Measurements from ENCODE around the gene PTTG1IP.

PTTG1IP gene

GRCh38 chr21:44908908-44909307, 35.4 kb upstream of the PTTG1IP start:
- no peak for DNase-seq

- no peak for DNase-seq
Measured at GRCh38 chr21:44907966-44908895, 34.7 kb upstream of the PTTG1IP start.

GRCh38 chr21:44907225-44907965, 33.9 kb upstream of the PTTG1IP start:
- DNase-seq, result no peak

GRCh38 chr21:44905728-44906090, 32.2 kb upstream of the PTTG1IP start:
- DNase-seq, result no peak

- DNase-seq, result no peak
Measured at GRCh38 chr21:44905016-44905727, 31.7 kb upstream of the PTTG1IP start.

- no peak for DNase-seq
Measured at GRCh38 chr21:44904141-44904923, 30.8 kb upstream of the PTTG1IP start.

DNA sequence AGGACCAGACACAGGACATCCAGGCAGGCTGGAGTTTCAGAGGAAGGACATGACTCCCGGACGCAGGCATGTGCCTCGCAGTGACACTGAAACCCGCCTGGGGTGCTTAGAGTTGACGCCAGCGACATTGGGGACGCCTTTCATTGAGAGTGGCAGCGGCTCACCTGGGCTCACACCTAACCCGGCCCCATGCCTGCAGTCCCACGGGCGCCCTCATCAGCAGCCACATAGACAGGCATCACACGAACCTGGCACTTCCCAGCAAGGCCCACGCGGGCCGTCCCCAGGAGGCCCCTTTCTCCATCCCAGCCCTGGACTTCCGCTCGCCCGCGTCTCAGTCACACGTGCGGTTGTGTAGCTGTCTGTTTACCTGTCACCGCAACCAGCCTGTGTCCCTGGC, 30.2 kb upstream of the PTTG1IP start:
- no peak for DNase-seq

DNA sequence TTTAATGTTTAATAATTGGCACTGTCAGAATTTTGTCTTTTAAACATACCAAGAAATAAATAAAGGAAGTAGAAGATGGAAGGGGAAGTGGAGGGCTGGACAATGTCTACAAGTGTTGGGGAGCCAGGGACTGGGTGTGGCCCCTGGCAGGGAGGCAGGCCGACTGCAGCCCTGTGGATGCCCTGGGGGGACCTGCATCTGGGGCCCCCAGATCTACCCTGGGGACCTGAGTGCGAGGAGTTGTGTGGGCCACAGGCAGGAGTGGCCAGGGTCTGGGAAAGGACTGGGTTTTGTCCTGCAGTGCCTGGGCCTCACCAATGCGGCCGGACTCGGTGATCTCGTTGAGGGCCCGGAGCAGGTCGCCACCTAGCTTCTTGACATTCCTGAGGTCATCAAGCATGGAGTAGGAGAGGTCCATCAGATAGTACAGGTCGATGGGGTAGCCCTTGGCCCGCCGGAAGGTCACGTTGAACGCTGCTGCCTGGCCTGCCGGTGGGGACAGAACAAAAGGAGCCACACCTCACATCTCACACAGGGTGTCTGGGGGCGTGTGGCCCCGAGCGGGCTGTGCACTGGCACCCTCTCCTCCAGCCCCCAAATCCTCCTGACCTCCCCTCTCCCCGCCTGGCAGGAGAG, 29.7 kb upstream of the PTTG1IP start:
- no peak for DNase-seq

GRCh38 chr21:44902268-44903049, 29.0 kb upstream of the PTTG1IP start:
- DNase-seq, result no peak

- no peak for DNase-seq
Measured at GRCh38 chr21:44901391-44902074, 28.0 kb upstream of the PTTG1IP start.

DNA sequence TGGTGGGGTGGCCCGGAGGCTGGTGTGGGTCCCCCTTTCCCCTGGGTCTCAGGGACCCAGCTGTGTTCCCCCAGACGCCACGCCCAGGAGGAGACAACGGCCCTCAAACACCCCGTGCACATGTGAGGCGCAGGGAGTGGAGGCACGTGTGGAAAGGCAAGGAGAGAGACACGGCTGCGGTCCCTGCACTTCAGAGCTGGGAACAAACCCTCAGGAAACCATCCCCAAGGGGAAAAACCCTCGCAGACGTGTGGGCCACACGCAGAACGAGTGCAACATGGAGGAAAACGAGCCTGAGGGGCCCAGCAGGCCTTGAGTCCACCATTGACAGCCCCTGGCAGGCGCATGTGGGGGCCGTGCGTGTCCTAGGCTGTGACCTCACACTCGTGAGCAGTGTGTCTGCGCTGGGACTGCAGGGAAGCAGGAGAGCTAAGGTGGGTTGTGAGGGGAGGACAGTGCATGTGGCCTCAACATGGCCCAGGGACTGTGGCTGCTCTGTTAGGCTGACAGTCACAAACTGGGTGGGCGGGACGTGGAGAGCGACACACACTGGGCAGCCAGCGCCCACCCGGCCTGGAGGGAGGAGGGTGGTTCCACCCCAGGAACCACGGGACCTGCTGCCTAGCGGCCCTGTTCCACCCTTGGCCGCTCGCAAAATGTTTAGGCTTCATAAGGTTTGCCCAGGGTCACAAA, 27.2 kb upstream of the PTTG1IP start:
- no peak for DNase-seq

DNA sequence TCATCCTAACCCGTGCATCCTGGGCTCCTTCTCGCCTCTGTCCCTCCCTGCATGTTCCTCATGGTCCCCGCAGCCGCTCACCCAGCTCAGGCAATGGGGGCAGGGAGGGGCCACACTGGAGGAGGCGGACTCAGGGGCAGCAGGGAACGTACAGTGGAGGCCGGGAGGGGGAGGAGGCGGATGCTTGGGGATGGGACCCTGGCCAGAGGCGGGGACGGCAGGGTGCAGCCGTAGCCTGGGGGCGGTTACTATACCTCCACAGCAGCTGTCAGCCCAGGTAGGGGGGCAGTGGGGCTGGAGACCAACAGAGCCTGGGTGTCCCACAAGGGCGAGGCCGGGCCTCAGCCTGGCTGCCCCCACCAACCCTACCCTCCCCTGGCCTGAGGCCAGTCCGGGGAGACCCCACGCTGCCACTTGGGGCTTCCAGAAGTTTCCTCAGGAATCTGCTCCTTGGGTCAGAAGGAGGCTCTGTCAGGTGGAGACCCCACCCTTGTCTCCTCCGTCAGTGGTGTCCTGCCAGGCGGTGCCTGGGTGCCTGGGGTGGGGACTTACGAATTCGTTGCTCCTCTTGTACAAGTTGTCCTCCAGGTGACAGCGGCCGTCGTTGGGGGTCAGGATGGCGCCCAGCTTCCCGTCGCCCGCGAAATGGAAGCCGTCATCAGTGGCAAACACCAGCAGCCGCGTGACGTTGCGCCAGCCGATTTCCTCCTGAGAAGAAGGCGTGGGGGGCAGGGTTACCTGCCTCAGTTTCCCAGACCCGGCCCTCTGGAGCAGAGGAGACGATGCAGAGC, 26.5 kb upstream of the PTTG1IP start:
- no peak for DNase-seq

DNA sequence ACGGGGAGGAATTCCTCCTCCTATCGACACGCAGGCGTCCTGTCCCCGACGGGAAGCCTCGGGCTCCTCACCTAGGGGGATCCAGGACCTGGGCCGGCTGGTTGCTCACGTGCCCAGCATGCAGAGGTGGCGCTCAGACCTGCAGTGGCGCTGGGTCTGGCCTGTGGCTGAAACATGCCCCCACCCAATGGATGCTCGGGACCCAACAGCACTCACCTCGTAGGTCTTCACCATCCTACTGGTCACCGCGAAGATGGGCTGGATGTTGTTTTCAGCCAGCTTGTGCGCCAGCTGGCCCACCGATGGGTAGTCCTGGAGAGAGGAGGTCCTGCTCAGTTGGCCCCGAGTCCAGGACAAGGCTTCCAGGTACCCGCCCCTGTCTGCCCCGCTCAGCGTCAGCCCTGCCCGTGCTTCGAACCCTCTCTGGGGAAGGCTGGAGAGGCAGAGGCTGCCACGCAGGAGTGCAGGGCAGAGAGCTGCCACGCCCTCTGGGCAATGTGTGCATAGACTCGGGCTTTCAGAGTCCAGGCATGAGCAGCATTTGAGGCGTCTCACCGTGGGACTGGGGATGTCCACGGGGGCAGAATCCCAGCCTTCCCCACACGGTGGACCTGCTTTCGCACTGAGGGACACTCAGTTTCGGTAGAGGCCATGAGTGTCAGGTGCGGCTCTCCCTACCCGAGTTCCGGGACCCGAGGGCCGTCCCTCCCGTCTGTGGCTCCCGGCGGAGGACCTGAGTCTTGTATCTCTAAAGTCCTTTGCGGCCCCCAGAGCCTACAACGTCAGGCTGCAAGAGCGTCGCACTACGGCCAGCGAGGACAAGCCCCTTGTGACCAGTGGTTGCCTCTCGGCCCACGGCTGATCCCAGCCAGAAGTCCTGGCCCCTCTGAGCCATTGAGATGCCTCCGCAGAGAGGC, 25.6 kb upstream of the PTTG1IP start:
- DNase-seq, result no peak

GRCh38 chr21:44898011-44898488, 24.6 kb upstream of the PTTG1IP start:
- no peak for DNase-seq

- no peak for DNase-seq
Measured at GRCh38 chr21:44897326-44898010, 24.0 kb upstream of the PTTG1IP start.

- DNase-seq, result no peak
Measured at GRCh38 chr21:44896561-44897286, 23.2 kb upstream of the PTTG1IP start.

GRCh38 chr21:44895859-44896258, 22.4 kb upstream of the PTTG1IP start:
- DNase-seq, result no peak

Data from NCI-H2081 (cell line).